A549 treated with AZD9567 at 1 μM for 4 hours (cell line): ENCODE measurements around the gene TTLL4. TPM values are rescaled to one million over a fixed set of nuclear protein-coding genes. Genes with fewer than 3 reads are reported as not detected.

ENCODE experiments used
- total RNA-seq: library from RNA; stranded (reverse); fragments of 200-300 nt; extraction: Qiagen RNA extraction; gene quantifications from 5 replicates; pipeline ENCODE4 v1.2.3, GENCODE V29; 2022; ENCODE audit not compliant: insufficient read depth

The TTLL4 gene, protein sequence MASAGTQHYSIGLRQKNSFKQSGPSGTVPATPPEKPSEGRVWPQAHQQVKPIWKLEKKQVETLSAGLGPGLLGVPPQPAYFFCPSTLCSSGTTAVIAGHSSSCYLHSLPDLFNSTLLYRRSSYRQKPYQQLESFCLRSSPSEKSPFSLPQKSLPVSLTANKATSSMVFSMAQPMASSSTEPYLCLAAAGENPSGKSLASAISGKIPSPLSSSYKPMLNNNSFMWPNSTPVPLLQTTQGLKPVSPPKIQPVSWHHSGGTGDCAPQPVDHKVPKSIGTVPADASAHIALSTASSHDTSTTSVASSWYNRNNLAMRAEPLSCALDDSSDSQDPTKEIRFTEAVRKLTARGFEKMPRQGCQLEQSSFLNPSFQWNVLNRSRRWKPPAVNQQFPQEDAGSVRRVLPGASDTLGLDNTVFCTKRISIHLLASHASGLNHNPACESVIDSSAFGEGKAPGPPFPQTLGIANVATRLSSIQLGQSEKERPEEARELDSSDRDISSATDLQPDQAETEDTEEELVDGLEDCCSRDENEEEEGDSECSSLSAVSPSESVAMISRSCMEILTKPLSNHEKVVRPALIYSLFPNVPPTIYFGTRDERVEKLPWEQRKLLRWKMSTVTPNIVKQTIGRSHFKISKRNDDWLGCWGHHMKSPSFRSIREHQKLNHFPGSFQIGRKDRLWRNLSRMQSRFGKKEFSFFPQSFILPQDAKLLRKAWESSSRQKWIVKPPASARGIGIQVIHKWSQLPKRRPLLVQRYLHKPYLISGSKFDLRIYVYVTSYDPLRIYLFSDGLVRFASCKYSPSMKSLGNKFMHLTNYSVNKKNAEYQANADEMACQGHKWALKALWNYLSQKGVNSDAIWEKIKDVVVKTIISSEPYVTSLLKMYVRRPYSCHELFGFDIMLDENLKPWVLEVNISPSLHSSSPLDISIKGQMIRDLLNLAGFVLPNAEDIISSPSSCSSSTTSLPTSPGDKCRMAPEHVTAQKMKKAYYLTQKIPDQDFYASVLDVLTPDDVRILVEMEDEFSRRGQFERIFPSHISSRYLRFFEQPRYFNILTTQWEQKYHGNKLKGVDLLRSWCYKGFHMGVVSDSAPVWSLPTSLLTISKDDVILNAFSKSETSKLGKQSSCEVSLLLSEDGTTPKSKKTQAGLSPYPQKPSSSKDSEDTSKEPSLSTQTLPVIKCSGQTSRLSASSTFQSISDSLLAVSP
- total RNA-seq: 27.0 to 33.5 TPM (median 27.4 TPM) in 5 replicates

DNA sequence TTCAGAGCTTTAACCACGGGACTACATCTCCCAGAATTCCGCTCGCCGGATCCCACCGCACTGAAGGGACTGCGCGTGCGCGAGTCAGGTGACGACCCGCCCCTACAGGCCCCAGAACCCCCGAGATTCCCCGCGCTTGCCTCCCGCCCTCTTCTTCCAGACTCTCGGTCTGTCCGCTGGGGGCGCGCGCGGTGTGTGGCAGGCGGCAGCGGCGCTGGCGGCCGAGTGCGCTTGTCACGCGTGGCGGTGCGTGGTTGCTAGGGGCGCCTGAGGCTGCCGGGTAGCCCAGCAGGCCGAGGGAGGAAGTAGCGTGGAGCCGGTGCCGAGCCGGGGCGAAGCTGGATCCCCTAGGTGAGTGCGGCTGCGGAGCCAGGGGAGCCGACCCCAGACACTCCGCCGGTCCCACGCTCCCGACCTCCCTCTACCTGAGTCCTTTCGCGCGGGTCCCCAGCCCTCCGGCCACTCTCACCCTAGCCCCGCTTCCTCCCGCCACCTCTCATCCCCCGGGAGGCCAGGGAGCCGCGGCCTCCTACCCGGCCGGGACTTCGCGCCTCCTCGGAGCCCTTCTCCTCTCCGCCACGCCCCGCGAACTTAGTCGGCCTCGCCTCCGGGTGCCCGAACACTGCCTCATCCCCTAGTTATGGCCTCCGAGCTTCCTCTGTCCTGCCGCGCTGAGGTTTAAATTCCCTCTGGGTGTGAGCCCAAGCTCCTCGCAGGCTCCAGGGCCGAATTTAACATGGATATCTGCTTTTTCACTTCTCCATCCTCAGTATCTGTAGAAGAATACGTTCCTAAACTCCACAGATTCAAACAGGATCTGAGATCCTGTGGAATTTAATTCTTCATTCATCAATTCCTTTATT lies at the start of gene TTLL4:
TTLL4 (plus strand) TSS at position 149 of the 863 bp plus-strand sequence. CDS start 26,842 bp downstream, outside the sequence.

DNA sequence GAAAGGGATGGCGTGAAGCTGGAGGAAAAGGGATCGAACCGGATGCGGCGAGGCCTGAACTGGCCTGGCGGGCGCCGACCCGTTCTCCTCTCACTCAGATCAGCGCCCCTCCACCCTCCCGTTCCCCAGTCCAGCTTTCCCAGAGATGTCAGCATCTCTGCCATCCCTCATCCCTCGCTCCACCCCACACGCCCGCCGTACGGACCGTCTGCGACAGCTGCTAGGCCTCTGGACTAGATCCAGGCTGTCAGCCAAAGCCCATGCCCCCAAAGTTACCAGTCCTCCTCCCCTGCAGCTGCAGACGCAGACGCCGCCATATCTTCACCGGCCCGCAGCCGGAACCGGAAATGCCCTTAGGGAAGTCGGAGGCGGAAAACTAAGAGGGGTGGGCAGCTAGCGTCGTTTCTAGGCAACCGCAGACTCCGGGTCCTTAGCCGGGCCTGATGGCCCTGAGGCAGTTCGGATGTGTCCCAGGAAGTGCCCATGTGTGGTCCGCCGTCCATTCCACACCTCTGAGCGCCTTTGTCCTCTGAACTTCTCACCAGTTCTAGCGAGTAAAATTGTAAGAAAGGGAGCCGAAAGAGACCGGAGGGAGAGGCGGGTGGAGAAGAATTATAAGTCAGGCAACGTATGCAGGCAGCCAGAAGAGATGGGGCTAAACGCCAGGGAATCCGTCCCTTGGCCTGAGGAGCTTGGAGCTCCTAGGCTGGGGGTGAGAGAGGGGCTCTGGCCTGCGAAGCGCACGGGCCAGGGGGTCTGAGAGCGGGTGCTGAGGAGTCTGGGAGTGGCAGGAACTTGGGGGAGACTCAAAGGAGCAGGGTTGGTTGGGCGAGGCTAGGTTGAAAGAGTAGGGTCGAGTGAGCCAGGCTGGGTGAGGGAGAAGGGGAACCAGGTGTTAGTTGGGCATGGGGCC lies 38.7 kb upstream of the TTLL4 start, which contains the start of the genes RNF25 and STK36:
RNF25 (minus strand) TSS at position 349 of the 913 bp plus-strand sequence; CDS start at position 317, 32 bp downstream.
STK36 (plus strand) TSS at position 433 of the 913 bp plus-strand sequence. CDS start 744 bp downstream, outside the sequence.

DNA sequence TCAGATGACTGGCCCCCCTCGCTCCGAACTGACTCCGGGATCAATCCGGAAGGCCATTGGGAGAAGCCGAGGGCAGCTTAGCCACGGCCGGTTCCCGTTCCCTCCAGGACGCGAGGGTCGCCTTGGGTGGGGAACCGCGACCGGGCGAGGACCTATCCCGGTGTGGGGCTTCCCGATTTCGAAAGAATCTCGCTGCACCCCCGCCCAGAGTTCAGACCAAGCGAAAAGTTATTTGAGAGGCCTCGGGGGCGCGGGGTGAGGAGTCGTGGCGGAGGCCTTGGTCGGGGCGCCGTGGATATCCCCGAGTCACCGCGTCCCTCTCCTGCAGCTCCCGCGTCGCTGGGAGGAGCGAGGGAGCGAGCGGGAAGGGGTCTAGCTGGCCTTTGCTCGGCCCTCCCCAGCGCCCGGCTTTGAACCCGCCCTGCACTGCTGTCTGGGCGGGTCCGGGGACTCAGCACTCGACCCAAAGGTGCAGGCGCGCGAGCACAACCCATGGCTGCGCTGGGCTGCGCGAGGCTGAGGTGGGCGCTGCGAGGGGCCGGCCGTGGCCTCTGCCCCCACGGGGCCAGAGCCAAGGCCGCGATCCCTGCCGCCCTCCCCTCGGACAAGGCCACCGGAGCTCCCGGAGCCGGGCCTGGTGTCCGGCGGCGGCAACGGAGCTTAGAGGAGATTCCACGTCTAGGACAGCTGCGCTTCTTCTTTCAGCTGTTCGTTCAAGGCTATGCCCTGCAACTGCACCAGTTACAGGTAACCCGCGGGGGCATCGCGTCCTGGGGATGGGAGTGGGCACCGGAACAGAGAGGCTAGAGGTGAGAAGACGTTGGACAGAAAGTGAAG lies 71.3 kb downstream of the TTLL4 start, which contains the start of gene CYP27A1:
CYP27A1 (plus strand) TSS at position 457 of the 837 bp plus-strand sequence; CDS start at position 493, 36 bp downstream.

Other genes with a start within 250 kb of the TTLL4 start
- 4.4 to 6.9 TPM (median 5.7 TPM) in 5 replicates for gene USP37, start 142.5 kb upstream of the TTLL4 start, total RNA-seq
- 37.8 to 43.5 TPM (median 39.3 TPM) in 5 replicates for gene CNOT9, start 142.0 kb upstream of the TTLL4 start, total RNA-seq
- 0.25 to 0.74 TPM (median 0.38 TPM) in 4 of 5 replicates, not detected in the other for gene PLCD4, start 102.9 kb upstream of the TTLL4 start, total RNA-seq
- 11.6 to 17.4 TPM (median 17.0 TPM) in 5 replicates for gene ZNF142, start 51.2 kb upstream of the TTLL4 start, total RNA-seq
- gene BCS1L, start 51.2 kb upstream of the TTLL4 start, total RNA-seq: 39.0 to 52.4 TPM (median 49.0 TPM) in 5 replicates
- gene RNF25, start 38.8 kb upstream of the TTLL4 start, total RNA-seq: 47.6 to 71.2 TPM (median 49.4 TPM) in 5 replicates
- gene STK36, start 38.7 kb upstream of the TTLL4 start, total RNA-seq: 11.3 to 23.0 TPM (median 12.1 TPM) in 5 replicates
- 0.11 to 0.23 TPM (median 0.16 TPM) in 4 of 5 replicates, not detected in the other for gene CYP27A1, start 71.3 kb downstream of the TTLL4 start, total RNA-seq
- 0.03 TPM in 1 of 5 replicates, not detected in the others for gene PRKAG3, start 121.0 kb downstream of the TTLL4 start, total RNA-seq
- gene WNT6, start 149.0 kb downstream of the TTLL4 start, total RNA-seq: 0.18 to 0.25 TPM (median 0.23 TPM) in 4 of 5 replicates, not detected in the other
- 0.06 to 0.14 TPM (median 0.11 TPM) in 4 of 5 replicates, not detected in the other for gene WNT10A, start 170.0 kb downstream of the TTLL4 start, total RNA-seq
- gene CDK5R2, start 248.8 kb downstream of the TTLL4 start, total RNA-seq: 2.9 to 5.3 TPM (median 4.8 TPM) in 5 replicates